Measurements from ENCODE around the gene DPYSL3.
A peak's percentile ranks its signal among the peaks of the same experiment; 100 is the strongest.

The DPYSL3 gene

DNA sequence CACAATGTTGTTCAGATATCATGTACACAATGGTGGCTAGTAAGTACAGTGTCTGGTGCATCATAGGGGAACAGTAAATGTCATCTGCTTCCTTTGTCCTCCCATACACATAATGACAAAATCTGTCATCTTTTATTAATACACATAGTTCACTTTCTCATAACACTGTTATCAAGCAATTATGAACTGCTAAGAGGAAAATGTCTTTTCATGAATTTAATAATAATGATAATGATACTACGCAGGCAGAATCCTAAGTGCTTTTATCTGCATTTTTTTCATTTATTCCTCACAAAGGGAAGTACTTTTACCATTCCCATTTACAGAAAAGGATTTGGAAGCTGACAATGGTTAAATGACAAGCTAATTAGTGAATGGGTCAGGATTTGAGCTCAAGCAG is 35.7 kb downstream of the DPYSL3 start:
- no peak for DNase-seq (ENCODE audit: low read depth, low spot score)

DNA sequence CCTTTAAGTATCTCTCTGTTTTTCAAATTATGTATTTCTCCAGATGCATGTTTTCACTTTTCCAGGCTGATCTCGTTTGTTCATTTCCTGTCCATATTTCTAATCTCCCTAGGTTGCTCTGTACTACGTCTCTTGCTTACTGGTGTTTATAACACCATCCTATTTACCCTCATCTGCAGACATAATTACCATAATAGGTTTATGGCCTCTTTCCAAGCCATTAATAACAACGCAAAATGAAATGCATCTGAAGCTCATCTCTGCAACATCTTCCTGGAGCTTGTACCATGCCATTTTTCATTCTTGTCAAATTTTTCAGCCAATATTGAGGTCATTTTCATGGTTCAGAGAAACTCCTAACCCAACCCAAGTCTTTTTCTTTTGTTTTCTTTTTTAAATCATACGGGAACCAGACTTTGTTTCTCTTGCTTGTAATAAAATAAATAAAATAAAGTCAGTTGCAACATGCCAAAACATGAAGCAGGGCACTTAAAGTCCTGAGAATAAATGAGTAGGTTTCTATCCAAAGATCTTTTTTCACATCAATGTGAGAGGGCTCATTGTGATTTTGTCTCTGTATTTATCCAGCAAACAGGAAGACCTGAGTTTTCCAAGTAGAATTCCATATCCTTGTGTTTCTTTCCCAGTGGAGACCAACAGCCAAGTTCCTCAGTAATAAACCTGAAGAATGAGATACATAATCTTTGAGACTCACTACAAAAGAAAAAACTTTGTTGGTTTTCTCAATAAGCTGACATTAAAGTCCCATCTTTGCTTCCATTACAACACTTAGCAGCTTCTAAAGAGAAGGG is 37.0 kb downstream of the DPYSL3 start:
- no peak for DNase-seq (ENCODE audit: low read depth, low spot score)

DNA sequence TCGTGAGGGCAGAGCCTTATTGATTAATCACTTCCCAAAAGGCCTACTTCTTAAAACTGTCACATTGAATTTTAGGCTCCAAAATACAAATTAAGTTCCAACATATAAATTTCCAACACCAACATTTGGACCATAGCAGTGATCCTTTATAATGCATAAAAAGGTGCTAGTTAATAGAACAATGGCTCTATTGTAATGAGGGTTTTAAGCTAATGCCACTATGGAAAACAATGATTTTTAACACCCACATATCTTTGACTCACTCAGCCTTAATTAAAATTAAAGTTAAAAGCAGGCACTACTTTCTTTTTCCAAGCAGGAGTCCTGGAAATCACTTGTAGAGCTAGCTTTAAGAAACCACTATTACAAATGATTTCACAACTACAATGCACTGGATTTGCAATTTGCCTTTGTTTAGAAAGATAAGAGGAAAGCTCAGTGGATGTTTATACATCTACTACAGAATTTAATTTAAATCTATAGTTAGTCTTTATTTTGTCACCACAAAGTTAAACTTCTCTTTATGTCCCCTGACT is 41.8 kb downstream of the DPYSL3 start:
- no peak for DNase-seq (ENCODE audit: low read depth, low spot score)

DNA sequence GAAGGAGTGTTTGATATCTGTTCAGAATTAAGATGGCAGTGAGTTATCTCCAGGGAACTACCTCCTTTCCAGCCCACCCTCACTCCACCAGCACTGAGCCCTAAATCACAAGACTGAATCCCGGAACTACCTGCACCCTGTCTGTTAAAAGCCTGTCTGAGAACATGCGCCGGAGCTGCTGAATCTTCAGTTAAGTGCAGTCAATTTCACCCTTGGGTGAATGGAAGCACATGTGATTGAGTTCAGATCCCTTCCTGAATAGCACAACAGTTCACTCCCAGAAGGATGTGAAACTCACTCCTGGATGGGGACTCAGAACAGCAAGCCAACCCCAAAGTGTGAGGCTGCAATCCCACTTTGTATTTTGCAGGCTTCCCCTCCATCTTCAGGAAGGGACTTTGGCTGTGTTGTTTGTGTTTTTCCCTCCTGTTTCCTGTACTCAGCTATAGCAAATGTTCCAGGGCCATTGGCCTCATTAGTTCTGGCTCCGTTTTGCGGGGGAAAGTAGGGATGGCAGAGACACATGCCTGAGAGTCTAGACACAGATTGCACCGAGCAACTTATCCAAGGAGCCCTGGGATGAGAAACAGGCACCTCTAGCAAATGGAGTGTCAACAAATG is 43.4 kb downstream of the DPYSL3 start:
- DNase-seq (ENCODE audit: low read depth, low spot score) = no peak

DNA sequence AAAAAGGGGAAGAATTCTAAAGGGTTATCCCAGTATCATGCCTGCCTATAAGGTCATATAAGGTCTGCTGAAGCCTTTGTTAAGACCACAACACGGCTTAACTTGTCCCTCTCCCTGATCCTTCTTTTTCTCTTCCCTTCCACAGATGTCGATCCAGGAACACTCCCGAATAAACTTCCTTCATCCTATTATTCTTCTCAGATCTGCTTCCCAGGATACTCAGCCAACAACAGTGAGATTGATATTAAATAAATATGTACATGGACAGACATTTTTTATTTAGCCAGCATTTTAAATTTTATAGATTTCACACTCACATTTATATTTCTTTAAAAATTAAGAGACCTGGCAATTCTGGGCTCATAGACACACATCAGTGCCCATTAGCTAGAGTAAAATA is 44.1 kb downstream of the DPYSL3 start:
- DNase-seq (ENCODE audit: low read depth, low spot score) = no peak

DNA sequence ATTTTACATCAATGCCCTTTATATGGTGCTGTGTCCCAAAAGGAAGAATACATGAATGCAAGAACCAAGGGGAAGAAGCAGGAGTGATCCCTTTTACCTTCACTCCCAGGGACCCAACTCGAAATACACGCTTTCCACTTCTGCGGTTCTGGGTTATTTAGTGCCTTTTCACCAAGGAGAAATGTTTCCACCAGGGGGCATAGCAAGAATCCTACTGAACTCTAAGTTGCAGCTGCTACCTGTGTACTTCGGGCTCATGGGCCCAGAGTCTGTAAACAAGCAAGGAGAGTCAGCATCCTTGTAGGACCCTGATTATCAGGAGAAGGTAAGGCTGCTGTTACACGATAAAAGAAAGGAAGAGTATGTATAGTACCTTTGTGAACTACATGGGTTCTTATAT is 45.7 kb downstream of the DPYSL3 start:
- no peak for DNase-seq (ENCODE audit: low read depth, low spot score)

DNA sequence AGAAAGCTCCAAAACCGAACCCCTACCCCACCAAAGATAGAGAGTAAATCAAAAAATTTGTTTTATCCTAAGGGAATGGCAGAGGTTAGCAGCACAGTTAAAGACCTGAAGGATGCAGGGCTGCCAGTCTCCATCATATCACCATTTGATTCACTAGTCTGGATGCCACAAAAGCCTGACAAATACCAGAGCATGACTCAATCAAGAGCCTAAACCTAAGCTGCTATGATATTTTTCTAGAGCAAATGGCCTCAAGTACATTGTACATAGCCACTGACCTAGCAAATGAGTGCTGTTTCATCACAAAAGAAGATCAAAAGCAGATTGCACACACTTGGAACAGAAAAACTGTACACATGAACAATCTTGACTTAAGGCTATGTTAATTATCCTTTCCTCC is 48.0 kb downstream of the DPYSL3 start:
- no peak for DNase-seq (ENCODE audit: low read depth, low spot score)

DNA sequence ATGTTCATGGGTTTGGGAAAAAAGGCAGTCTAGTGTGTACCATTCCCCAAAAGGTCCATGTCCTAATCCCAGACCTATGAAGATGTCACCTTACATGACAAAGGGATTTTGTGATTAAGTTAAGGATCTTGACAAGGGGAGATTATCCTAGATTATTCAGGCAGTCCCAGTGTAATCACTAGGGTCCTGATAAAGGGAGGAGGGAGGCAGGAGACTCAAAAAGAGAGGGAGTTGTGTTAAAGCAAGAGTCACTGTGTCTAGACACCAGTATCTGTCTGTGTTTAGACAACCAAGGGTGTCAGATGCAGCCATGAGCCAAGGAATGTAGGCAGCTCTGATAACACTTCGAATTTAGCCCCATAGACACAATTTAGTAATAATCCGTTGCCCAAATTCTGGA is 49.5 kb downstream of the DPYSL3 start:
- DNase-seq (ENCODE audit: low read depth, low spot score) = no peak

DNA sequence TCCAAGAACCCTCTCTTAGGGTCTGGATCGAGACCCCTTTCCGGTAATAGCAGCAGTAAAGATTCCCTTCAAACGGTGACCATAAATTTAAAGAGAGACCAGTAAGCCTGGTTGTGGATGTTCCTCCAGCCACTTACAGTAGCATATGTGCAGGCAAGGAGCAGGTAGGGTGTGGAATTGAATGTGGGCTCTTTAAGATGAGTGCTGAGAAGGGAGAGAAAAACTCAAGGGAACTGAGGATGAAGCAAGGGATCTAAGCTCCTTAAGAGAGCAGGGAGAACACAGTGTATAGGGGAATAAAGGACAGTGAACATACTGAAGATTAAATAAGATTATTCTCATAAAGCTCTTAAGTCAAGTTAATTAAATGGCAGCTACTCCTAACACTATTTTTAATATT is 51.3 kb downstream of the DPYSL3 start:
- DNase-seq (ENCODE audit: low read depth, low spot score) = no peak

DNA sequence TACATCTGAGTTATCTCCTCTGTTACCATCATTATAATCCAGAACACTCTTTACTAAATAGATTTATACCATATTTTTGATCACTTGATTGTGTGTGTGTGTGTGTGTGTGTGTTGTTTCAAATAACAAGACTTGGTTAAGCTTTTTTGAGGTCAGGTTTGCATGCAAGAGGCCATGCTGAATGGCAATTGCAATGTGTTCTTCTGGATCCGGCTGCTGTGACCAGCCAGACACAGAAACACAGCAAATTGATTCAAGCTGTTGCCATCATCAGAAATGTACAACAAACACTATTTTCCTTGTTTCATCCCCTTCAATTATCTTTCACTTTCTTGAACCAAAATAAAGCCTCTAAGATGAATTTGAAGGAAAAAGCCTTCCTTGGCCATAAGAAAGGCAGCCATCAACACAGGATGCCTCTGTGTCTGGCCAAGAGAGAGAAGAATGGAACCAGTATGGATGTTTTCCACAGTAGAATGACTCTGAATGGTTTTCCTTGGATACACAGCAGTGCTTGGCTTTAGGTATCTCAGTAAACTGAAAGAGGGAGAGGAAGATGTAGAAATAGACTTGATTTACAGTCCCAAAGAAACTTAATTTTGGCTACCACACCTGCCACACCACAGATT is 53.9 kb downstream of the DPYSL3 start:
- DNase-seq (ENCODE audit: low read depth, low spot score) = no peak

DNA sequence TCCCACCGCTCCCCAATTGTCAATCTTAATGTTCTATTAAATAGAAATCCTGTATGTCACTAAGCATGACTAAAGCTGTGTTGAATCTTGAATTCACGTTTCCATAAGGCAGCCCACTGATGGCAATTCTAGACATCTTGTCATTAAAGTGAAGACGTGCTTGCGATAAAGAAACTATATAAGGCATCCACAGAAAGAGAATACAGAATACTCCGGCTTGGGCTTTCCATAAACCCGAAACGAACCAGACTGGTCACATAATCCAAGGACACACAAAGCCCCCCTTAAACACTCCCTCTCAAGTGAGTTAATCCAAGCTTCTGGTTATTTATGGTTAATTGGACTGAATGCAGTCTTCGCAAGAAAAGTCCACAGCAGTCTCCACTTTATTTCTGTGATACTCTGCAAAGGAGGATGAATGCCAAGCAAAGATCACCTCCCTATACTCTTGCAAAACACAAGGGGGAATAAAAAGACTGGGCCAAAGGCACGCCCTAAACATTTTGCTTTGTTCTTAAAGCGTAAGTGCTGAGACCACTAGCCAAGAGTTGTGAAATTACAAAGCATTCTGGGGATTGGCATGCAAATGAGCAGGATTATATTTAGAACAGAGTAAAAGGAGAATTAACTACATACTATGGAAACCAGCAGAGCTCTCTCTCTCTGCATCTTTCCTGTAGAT is 54.7 kb downstream of the DPYSL3 start:
- DNase-seq (ENCODE audit: low read depth, low spot score) = no peak

DNA sequence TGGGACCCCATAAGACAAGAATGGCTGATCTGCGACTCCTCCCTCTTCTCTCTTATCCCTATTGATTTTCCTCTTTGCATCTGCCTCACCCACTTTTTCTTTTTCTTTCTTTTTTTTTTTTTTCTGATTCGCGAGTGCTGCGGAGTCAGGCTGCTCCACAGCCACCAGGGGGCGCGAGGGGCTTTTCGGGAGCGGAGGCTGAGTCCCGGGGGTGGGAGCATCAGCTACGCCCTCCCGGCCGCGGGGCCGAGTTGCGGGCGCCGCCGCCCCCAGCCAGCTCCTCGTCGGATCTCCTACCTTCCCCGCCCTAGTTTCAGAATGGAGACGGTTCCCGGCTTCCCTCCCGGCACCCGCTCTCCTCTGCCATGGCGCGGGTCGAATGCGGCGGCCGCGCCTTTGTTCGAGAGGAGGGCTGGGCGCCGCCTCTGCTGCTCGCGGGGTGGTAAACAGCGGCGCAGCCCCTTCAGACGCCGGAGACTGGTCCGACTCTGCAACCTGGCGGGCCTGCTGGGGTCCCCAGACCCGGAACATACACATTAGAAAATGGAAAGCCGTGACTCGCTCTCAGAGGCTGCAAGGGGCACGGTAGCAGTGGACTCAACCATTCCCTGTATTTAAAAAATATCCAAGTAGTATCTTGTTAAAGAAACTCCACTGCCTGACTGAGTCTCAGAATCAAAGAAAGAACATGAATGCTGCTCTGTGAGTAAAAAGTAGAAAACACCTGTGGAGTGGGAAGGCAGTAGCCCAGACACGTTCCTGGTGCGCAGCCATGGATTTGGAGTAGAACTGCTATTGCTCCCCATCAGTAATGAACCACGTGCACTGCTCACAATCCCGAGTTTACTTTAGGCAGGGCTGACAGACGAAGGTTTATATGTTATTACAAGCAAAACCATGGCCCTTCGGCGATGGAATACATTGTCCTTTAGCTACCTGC is 55.7 kb downstream of the DPYSL3 start:
- peak; percentile 24 for DNase-seq (ENCODE audit: low read depth, low spot score)

DNA sequence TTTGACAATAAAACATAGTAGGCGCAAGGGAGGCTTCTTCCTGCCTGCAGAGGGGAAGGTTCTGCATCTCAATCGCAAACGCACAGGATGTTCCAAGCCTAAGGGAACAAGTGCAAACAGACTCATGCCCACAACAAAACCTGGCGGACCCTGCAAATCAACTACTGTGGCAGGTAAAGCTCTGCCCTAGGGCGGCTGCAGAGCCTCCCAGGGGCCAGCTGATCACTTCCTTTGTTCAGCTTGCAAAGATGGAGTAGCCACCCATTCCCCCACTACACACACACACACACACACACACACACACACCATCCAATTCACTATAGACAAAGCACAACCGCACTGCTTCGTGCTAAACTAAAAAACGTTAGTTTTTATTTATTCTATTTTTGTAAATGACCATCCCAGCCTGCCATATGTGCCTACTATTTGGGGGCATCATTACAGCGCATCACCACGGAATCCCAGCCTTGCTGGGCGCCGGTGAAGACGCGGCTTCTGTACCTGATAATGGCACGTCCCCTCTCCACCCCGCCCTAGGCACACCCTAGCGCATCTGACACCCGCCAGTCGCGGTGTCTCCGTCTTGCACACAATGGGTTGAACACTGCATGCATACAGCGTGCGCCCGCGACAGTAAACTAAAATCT is 57.6 kb downstream of the DPYSL3 start:
- no peak for DNase-seq (ENCODE audit: low read depth, low spot score)

DNA sequence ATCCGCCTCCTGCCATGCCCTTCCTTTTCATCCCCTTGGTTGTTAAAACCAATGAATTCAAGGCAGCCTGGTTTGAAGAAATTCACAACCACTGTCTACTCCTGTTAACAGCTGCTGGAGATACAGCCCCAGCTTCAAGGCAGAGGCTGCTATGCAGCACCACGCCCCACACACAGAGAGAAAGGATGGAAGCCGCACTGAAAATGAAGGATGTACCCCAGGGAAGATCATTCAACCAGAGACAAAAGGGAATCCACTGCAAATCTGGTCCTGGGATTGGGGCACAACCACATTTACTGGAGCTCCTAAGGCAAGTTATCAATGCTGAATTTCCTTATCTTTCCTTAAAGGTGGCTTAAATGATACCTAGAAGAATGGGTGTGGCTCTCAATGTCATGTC is 58.7 kb downstream of the DPYSL3 start:
- no peak for DNase-seq (ENCODE audit: low read depth, low spot score)

DNA sequence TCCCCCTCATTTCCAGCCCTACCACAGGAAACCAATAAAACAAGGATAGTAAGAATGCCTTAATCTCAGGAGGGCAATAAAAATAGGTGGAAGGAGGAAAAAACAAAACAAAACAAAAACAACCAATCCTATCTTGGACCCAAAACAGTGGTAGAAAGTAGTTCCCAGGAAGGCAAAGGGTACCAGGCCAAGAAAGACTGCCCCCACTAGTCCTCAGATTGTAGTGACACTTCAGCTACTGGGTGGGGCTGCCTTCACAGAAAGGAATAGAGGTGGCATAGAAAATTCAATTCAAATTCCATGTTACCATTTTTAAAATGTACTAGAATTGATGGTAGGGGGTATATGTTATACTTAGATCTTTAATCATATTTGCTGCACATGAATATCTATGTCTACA is 59.3 kb downstream of the DPYSL3 start:
- DNase-seq (ENCODE audit: low read depth, low spot score) = no peak

DNA sequence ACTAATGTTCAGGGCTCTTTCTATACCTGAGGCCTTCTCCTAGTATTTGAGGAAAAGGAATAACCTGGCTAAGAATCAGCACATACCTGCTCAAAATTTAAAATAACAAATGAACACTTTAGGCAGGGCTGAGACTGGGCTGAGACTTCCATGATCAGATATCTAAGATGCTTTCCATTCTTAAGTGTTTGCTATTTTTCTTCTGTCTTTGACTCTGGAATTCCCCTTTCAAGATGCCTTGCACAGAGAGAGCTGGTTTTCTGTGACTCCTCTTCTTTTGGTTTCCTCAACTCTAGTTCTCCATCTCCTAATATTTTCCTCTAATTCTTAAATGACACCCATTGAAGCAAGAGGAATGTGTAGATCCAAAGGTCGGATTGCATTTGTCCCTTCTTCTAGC is 61.1 kb downstream of the DPYSL3 start:
- DNase-seq (ENCODE audit: low read depth, low spot score) = no peak

DNA sequence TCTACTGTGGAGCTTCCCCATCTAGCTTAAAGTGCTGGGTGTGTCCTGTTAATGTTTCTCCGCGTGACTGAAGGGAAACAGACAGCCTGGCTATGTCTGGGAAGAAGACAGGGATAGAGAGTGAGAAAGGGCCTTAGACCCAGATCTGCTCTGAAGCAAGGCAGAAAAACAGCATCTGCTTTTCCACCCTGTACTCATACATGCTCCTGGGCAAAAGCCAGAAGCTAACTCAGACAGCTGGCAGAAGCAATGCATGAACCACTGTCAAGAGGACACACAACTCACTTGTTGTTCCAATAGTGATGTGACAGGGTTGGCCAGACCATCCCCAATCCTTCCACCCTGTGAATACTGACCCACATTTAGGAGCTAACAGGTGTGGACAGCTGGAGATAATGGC is 63.3 kb downstream of the DPYSL3 start:
- no peak for DNase-seq (ENCODE audit: low read depth, low spot score)

DNA sequence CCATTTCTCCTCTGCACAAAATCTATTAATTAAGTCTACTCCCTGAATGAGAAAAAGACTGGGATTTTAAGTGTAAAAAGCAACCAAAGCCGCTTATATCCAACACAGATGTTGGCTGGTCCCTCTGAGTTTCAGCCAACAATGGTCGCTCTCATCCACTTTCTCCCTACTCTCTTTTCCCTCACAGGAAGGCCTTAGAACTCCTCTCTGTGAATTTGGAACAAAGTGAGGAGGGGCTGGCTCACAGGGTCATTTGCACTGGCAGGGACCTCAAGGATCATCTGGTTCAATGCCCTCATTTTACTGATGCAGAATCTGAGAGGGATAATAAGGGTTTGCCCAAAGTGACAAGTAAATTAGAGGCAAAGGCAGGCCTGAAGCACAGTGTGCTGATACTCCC is 64.0 kb downstream of the DPYSL3 start:
- no peak for DNase-seq (ENCODE audit: low read depth, low spot score)

DNA sequence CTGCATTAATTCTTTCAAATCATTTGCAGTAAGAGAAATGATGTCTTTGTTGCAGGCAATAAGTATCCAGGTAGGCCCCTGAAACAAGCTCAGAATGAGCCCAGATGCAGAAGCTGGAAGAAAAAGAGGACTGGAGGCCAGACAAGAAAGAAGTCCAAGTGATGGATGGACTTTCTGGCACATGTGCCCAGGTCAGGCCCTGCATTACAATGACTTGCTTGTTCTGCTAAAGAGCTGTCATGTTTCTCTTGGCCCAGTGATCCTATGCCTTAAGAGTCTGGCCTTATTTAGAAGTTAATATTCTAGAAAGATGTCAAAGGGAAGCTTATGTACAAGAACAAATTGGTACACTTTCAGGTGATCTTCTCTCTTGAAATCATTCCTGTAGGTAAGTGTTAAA is 64.8 kb downstream of the DPYSL3 start:
- DNase-seq (ENCODE audit: low read depth, low spot score) = no peak

DNA sequence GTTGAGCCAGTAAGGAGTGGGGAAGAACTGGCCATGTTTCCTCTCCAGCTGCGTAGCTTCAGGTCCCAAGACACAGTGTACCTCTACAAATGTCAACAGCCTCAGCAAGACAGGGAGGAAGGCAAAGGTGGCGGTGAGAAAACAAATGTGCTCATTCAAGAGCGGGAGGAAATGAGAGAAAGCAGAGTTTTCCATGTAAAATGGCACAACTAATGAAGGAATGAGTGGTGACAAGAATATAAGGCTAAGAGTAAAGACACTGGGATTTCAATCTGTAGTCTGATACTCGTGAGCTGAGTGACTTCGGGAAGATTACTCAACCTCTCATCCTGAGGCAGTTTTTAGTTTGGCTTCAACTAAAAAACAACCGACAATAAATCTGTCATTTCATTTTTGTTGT is 67.6 kb downstream of the DPYSL3 start:
- DNase-seq (ENCODE audit: low read depth, low spot score) = no peak
